ENCODE measurements around the gene SKI. TPM values are rescaled to one million over a fixed set of nuclear protein-coding genes. Genes with fewer than 3 reads are reported as not detected.
"Not testable (repeated sequence)": the region's sequence is repeated elsewhere in the genome, so short reads cannot be mapped to it uniquely, and the experiment has no call there.

Gene SKI
- polyA plus RNA-seq, 3 donors: 48.7 to 63.3 (median 56.2) TPM

GRCh38 chr1:2294725-2295078, 66.6 kb downstream of the SKI start:
- DNase-seq (ENCODE audit: extremely low read depth in 1 of 11, low read depth in 9 of 11, low spot score in 4 of 11): no peak

- no peak for DNase-seq (ENCODE audit: extremely low read depth in 1 of 11, low read depth in 9 of 11, low spot score in 4 of 11)
Observed at GRCh38 chr1:2295526-2295925, 67.4 kb downstream of the SKI start.

- DNase-seq (ENCODE audit: extremely low read depth in 1 of 11, low read depth in 9 of 11, low spot score in 4 of 11): not testable (repeated sequence)
Observed at GRCh38 chr1:2296211-2296610, 68.1 kb downstream of the SKI start.

- no peak for DNase-seq (ENCODE audit: extremely low read depth in 1 of 11, low read depth in 9 of 11, low spot score in 4 of 11)
Observed at GRCh38 chr1:2296614-2297013, 68.5 kb downstream of the SKI start.

GRCh38 chr1:2297246-2298011, 69.3 kb downstream of the SKI start:
- no peak for DNase-seq (ENCODE audit: extremely low read depth in 1 of 11, low read depth in 9 of 11, low spot score in 4 of 11)

- DNase-seq (ENCODE audit: extremely low read depth in 1 of 11, low read depth in 9 of 11, low spot score in 4 of 11): no peak
Observed at GRCh38 chr1:2298685-2299084, 70.6 kb downstream of the SKI start.

- no peak for DNase-seq (ENCODE audit: extremely low read depth in 1 of 11, low read depth in 9 of 11, low spot score in 4 of 11)
Observed at GRCh38 chr1:2299131-2299627, 71.1 kb downstream of the SKI start.

GRCh38 chr1:2300004-2300771, 72.1 kb downstream of the SKI start:
- no peak for DNase-seq (ENCODE audit: extremely low read depth in 1 of 11, low read depth in 9 of 11, low spot score in 4 of 11)

GRCh38 chr1:2300851-2301606, 72.9 kb downstream of the SKI start:
- no peak for DNase-seq (ENCODE audit: extremely low read depth in 1 of 11, low read depth in 9 of 11, low spot score in 4 of 11)

- no peak for DNase-seq (ENCODE audit: extremely low read depth in 1 of 11, low read depth in 9 of 11, low spot score in 4 of 11)
Observed at GRCh38 chr1:2301607-2302291, 73.6 kb downstream of the SKI start.

- no peak for DNase-seq (ENCODE audit: extremely low read depth in 1 of 11, low read depth in 9 of 11, low spot score in 4 of 11)
Observed at GRCh38 chr1:2302292-2302925, 74.3 kb downstream of the SKI start.

GRCh38 chr1:2303016-2303775, 75.1 kb downstream of the SKI start:
- DNase-seq (ENCODE audit: extremely low read depth in 1 of 11, low read depth in 9 of 11, low spot score in 4 of 11): no peak

GRCh38 chr1:2303781-2304180, 75.7 kb downstream of the SKI start:
- no peak for DNase-seq (ENCODE audit: extremely low read depth in 1 of 11, low read depth in 9 of 11, low spot score in 4 of 11)

- DNase-seq (ENCODE audit: extremely low read depth in 1 of 11, low read depth in 9 of 11, low spot score in 4 of 11): no peak
Observed at GRCh38 chr1:2304282-2304681, 76.2 kb downstream of the SKI start.

- DNase-seq (ENCODE audit: extremely low read depth in 1 of 11, low read depth in 9 of 11, low spot score in 4 of 11): no peak
Observed at GRCh38 chr1:2304921-2305681, 77.0 kb downstream of the SKI start.

- DNase-seq (ENCODE audit: extremely low read depth in 1 of 11, low read depth in 9 of 11, low spot score in 4 of 11): no peak
Observed at GRCh38 chr1:2306151-2306978, 78.2 kb downstream of the SKI start.

Measured in renal cortex interstitium (tissue), 11 donors.